HFFc6 (cell line): Measurements from ENCODE around the gene TMEM119. TPM values are rescaled to one million over a fixed set of nuclear protein-coding genes. Genes with fewer than 3 reads are reported as not detected.

Source experiments
- DNase-seq: peaks from one replicate; pipeline ENCODE4 v3.0.0-alpha.2; 2018
- H3K27ac Mint-ChIP-seq: 2 replicates; pipeline ENCODE4 v1.8.0; 2020; ENCODE audit warnings: mild to moderate bottlenecking, mixed read lengths
- H3K27me3 Mint-ChIP-seq: 2 replicates; pipeline ENCODE4 v1.8.0; 2021; ENCODE audit warnings: mild to moderate bottlenecking, moderate library complexity, mixed read lengths; ENCODE audit not compliant: insufficient read depth
- H3K36me3 Mint-ChIP-seq: 2 replicates; pipeline ENCODE4 v1.8.0; 2021; ENCODE audit warnings: low read depth, mixed read lengths
- H3K4me1 Mint-ChIP-seq: 2 replicates; pipeline ENCODE4 v1.8.0; 2020; ENCODE audit warnings: low read depth, mixed read lengths
- H3K4me3 Mint-ChIP-seq: 2 replicates; pipeline ENCODE4 v1.8.0; 2020; ENCODE audit warnings: mild to moderate bottlenecking, moderate library complexity, mixed read lengths
- H3K9me3 Mint-ChIP-seq: 2 replicates; pipeline ENCODE4 v1.8.0; 2020; ENCODE audit warnings: mild to moderate bottlenecking, mixed read lengths
- CTCF ChIP-seq: fragments of 200-600 bp; sonication (generic); IDR thresholded peaks from 2 replicates; pipeline ENCODE4 v1.5.0; 2021; ENCODE audit warnings: antibody characterized with exemption, mild to moderate bottlenecking
- total RNA-seq, 6 experiments: library from RNA; stranded (reverse); fragmentation: NEBNext Ultra II Directional; extraction: Animal tissue kit (Norgen Biotek cat#: 25700); gene quantifications; 2 replicates in 1 of 6; 3 replicates in 5 of 6; pipeline ENCODE4 v1.2.3, GENCODE V29; 2021

The TMEM119 gene
- total RNA-seq, 6 experiments from 2014 or later, result 11.9 to 22.2 (median 19.1) TPM

GRCh38 chr12:108563804-108564151 lies 34.1 kb downstream of the TMEM119 start:
- Mint-ChIP-seq H3K9me3 (no peaks in the 10 kb centered on the region), H3K36me3 (peaks cover 17% of the 10 kb centered on the region), H3K27ac (peak overlapping the region; percentile 99; the same call in 1 of the 2 replicates), H3K27me3 (peaks cover 3% of the 10 kb centered on the region; the same call in 1 of the 2 replicates), H3K4me1 (peaks cover 54% of the 10 kb centered on the region), H3K4me3 (peak overlapping the region; percentile 99)
- DNase-seq, result no peak
- peak; percentile 58; the same call in 1 of the 2 replicates for TF ChIP-seq CTCF

GRCh38 chr12:108563136-108563803 lies 34.6 kb downstream of the TMEM119 start:
- Mint-ChIP-seq H3K4me1 (peaks cover 56% of the 10 kb centered on the region), H3K4me3 (peak overlapping the region; percentile 99), H3K27me3 (peaks cover 3% of the 10 kb centered on the region; the same call in 1 of the 2 replicates), H3K9me3 (no peaks in the 10 kb centered on the region), H3K27ac (peak overlapping the region; percentile 99), H3K36me3 (peaks cover 16% of the 10 kb centered on the region)
- TF ChIP-seq CTCF, result peak; percentile 89
- peak; percentile 82 for DNase-seq

DNA sequence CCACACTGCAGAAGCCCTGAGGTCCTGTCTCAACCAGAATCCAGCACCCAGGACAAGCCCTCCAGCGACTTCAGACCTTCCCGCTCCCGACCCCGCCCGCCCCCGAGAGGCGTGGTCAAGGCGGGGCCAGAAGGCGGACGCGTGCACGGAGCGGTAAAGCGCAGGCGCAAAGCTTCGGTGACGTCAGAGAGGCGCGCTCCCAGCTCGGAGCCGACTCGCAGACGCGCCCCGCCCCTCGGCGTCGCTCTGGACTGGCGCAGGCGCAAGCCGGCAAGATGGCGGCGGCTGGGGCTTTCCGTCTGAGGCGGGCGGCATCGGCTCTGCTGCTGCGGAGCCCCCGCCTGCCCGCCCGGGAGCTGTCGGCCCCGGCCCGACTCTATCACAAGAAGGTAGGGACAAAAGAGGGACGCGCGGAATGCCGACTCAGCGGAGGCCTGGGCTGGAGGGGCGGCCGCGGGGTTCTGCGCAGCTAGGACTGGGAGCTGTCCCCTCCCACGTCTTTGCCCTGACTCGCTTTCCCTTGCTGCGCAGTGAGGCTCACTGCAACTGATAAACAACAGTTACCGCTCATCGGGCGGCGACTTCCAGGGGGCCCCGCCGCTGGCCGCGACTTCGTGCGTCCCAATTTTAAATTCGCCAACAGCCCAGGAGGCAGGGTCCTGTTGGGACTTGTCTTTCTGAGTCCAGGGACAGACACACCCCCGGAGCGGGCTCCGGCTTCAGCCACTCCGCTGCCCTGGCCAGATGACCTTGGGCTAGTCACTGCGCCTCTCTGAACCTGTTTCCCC lies 35.3 kb downstream of the TMEM119 start, which contains the start of gene ISCU:
ISCU (plus strand) TSS at position 249 of the 788 bp plus-strand sequence; CDS start at position 276, 27 bp downstream.
- peak; percentile 95 for DNase-seq
- TF ChIP-seq CTCF, result no peak
- no peaks in the 10 kb centered on the region for H3K9me3 Mint-ChIP-seq
- peak within 1 kb of the TSS; percentile 99 for H3K27ac Mint-ChIP-seq
- peaks cover 60% of the 10 kb centered on the region for H3K4me1 Mint-ChIP-seq
- H3K27me3 Mint-ChIP-seq, result peaks cover 3% of the 10 kb centered on the region; the same call in 1 of the 2 replicates
- H3K4me3 Mint-ChIP-seq, result peak within 1 kb of the TSS; percentile 99
- H3K36me3 Mint-ChIP-seq, result peaks cover 21% of the 10 kb centered on the region

DNA sequence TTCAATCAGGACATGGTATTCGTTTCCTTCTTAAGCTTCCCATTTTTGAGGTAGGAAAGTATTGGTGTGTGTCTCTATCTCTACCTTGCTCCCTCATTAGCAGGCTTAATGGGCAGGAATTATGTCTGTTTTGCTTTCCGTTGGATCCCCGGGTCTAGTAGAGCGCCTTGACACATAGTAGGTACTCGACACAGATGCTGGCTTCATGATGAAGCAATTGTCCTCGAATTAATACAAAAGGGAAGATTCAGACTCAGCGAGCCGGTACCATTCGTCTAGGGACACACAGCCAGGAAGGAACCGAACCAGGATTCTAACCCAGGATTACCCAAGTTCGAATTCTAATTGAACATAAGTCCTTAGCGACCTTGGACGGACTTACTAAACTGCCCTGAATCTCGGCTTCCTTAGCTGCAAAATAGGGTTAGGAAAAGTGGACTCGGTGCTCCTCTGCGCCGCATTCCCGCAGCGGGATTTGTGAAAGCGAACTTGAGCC lies 36.0 kb downstream of the TMEM119 start:
- H3K36me3 Mint-ChIP-seq, result peaks cover 25% of the 10 kb centered on the region
- peak overlapping the region; percentile 99 for H3K4me3 Mint-ChIP-seq
- H3K27me3 Mint-ChIP-seq, result peaks cover 3% of the 10 kb centered on the region; the same call in 1 of the 2 replicates
- H3K27ac Mint-ChIP-seq, result peak overlapping the region; percentile 99
- no peak for TF ChIP-seq CTCF
- no peaks in the 10 kb centered on the region for H3K9me3 Mint-ChIP-seq
- H3K4me1 Mint-ChIP-seq, result peaks cover 60% of the 10 kb centered on the region
- no peak for DNase-seq

GRCh38 chr12:108560752-108561719 lies 36.8 kb downstream of the TMEM119 start, which contains the start of gene SART3:
Gene SART3, minus strand, starts transcription at chr12:108561173. Its CDS starts 19 bp downstream, at chr12:108561154.
- peaks cover 64% of the 10 kb centered on the region for H3K4me1 Mint-ChIP-seq
- peaks cover 20% of the 10 kb centered on the region for H3K36me3 Mint-ChIP-seq
- TF ChIP-seq CTCF, result no peak
- H3K27ac Mint-ChIP-seq, result peak within 1 kb of the TSS; percentile 99
- peak; percentile 83 for DNase-seq
- H3K27me3 Mint-ChIP-seq, result peaks cover 3% of the 10 kb centered on the region; the same call in 1 of the 2 replicates
- H3K4me3 Mint-ChIP-seq, result peak within 1 kb of the TSS; percentile 99
- no peaks in the 10 kb centered on the region for H3K9me3 Mint-ChIP-seq
